Uterus (tissue), 2 donors: ENCODE measurements around the gene PIEZO2.
"Not testable (repeated sequence)": the region's sequence is repeated elsewhere in the genome, so short reads cannot be mapped to it uniquely, and the experiment has no call there.

Experiments
- CTCF ChIP-seq, 4 experiments: fragments of 200-600 bp in 2 of 4; fragments of 450-650 bp in 2 of 4; sonication (generic) in 2 of 4; IDR thresholded peaks; one replicate each; pipeline ENCODE4 v1.5.1; 2016 to 2019; ENCODE audit warnings: antibody characterized with exemption in 4 of 4, mild to moderate bottlenecking in 2 of 4, moderate library complexity in 1 of 4
- POLR2A ChIP-seq, 2 donors: fragments of 450-650 bp; IDR thresholded peaks; one replicate each; pipeline ENCODE4 v1.6.1; 2016; ENCODE audit warnings: antibody characterized with exemption in 2 of 2, mild to moderate bottlenecking in 1 of 2, moderate library complexity in 1 of 2

- TF ChIP-seq POLR2A, CTCF (IDR thresholded peaks at IDR 0.05): not testable (repeated sequence)
These were observed 303.3 kb downstream of the PIEZO2 start for GRCh38 chr18:10846035-10846434.
